ENCODE data around the gene SIK3. TPM values are rescaled to one million over a fixed set of nuclear protein-coding genes. Genes with fewer than 3 reads are reported as not detected.

The SIK3 gene
- total and polyA plus RNA-seq, 12 donors = 11.7 to 176 (median 25.2) TPM

GRCh38 chr11:116997071-116997470 lies 101.2 kb downstream of the SIK3 start:
- Histone ChIP-seq H3K27ac (no peak overlapping the region), H3K4me1 (replicated peaks in 1 of 2) (peaks cover 0 to 17% of the 10 kb centered on the region in 2 donors), H3K36me3 (replicated peaks in 1 of 2) (no peaks in the 10 kb centered on the region), H3K4me3 (no peak overlapping the region), H3K9me3 (replicated peaks in 1 of 3) (no peaks in the 10 kb centered on the region), H3K27me3 (no peaks in the 10 kb centered on the region)
- WGBS, 4 donors = 97 to 100% (median 100%) methylated on average over 2 of the region's 2 CpGs
- intact Hi-C loops (cut with DNase I) = no loop called here
- TF ChIP-seq, protein P1, sequence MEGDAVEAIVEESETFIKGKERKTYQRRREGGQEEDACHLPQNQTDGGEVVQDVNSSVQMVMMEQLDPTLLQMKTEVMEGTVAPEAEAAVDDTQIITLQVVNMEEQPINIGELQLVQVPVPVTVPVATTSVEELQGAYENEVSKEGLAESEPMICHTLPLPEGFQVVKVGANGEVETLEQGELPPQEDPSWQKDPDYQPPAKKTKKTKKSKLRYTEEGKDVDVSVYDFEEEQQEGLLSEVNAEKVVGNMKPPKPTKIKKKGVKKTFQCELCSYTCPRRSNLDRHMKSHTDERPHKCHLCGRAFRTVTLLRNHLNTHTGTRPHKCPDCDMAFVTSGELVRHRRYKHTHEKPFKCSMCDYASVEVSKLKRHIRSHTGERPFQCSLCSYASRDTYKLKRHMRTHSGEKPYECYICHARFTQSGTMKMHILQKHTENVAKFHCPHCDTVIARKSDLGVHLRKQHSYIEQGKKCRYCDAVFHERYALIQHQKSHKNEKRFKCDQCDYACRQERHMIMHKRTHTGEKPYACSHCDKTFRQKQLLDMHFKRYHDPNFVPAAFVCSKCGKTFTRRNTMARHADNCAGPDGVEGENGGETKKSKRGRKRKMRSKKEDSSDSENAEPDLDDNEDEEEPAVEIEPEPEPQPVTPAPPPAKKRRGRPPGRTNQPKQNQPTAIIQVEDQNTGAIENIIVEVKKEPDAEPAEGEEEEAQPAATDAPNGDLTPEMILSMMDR (IDR thresholded peaks at IDR 0.05) = no peak
- no peak for TF ChIP-seq POLR2A (IDR thresholded peaks at IDR 0.05)
- DNase-seq = no peak

DNA sequence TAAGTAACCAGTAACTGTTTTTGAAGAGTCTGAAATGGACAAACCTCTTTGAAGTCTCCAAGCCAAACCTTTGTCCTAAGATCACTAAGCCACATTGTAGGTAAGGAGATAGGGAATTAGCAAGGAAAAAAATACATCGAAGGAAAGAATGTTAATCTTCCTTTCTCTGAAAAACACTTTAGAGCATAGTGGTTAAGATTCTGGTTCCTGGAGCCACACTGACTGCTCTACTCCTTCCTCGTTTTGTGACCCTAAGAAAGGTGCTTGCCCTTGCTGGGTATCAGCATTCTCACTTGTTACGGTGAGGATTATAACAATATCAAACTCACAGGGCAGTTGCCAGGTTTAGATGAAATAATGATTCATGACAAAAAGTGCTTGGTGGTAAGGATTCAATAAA lies 104.0 kb downstream of the SIK3 start:
- H3K27ac ChIP-seq = no peak overlapping the region
- TF ChIP-seq, protein P1 (IDR thresholded peaks at IDR 0.05) = no peak
- no peak for TF ChIP-seq POLR2A (IDR thresholded peaks at IDR 0.05)
- intact Hi-C loops (cut with DNase I) = no loop called here
- no peak for DNase-seq
- no peaks in the 10 kb centered on the region for H3K27me3 ChIP-seq
- H3K36me3 ChIP-seq (replicated peaks in 1 of 2) = no peaks in the 10 kb centered on the region
- H3K9me3 ChIP-seq (replicated peaks in 1 of 3) = no peaks in the 10 kb centered on the region
- H3K4me1 ChIP-seq (replicated peaks in 1 of 2) = peaks cover 0 to 16% of the 10 kb centered on the region in 2 donors
- no peak overlapping the region for H3K4me3 ChIP-seq
- 75 to 80% (median 76%) methylated on average over 3 of the region's 3 CpGs for whole genome bisulfite sequencing, 4 donors

DNA sequence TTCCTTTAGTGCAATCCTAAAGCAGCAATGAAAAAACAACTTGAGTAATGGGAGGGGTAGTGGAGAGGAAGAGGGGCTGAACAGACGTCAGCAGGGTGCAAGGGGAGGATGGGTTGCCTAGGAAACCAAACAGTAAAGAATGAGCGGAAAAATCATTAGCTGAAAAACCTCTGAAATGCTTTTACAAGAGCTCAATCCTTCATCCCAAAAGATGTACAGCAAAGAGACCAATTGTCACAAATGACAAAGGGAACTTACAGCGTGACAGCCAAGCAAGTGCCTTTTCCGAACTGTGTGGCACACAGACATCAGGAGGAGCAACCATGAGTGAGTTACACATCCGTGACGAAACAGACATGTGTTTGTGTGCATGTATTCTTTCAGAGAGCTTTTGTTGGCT lies 104.6 kb downstream of the SIK3 start:
- peaks cover 0 to 20% of the 10 kb centered on the region in 2 donors for H3K4me1 ChIP-seq (replicated peaks in 1 of 2)
- no peaks in the 10 kb centered on the region for H3K36me3 ChIP-seq (replicated peaks in 1 of 2)
- intact Hi-C loops (cut with DNase I) = no loop called here
- no peak for DNase-seq
- no peak overlapping the region for H3K4me3 ChIP-seq
- 62 to 67% (median 65%) methylated on average over 6 of the region's 6 CpGs for WGBS, 4 donors
- H3K27ac ChIP-seq = no peak overlapping the region
- H3K27me3 ChIP-seq = no peaks in the 10 kb centered on the region
- H3K9me3 ChIP-seq (replicated peaks in 1 of 3) = no peaks in the 10 kb centered on the region
- TF ChIP-seq POLR2A (IDR thresholded peaks at IDR 0.05) = no peak
- TF ChIP-seq, protein P1 (IDR thresholded peaks at IDR 0.05) = no peak

- Histone ChIP-seq H3K4me1 (replicated peaks in 1 of 2) (peaks cover 4 to 29% of the 10 kb centered on the region in 2 donors), H3K9me3 (replicated peaks in 1 of 3) (no peaks in the 10 kb centered on the region), H3K4me3 (no peak overlapping the region), H3K27ac (no peak overlapping the region), H3K27me3 (no peaks in the 10 kb centered on the region), H3K36me3 (replicated peaks in 1 of 2) (no peaks in the 10 kb centered on the region)
- DNase-seq = no peak
- intact Hi-C loops (cut with DNase I) = no loop called here
- no peak for TF ChIP-seq POLR2A (IDR thresholded peaks at IDR 0.05)
- TF ChIP-seq, protein P1 (IDR thresholded peaks at IDR 0.05) = no peak
- 84 to 96% (median 86%) methylated on average over 1 of the region's 1 CpG for WGBS, 4 donors
These were observed 106.7 kb downstream of the SIK3 start for GRCh38 chr11:116991491-116991890.

Measured in adrenal gland (tissue), 12 donors.